Measurements from ENCODE around the gene DYRK1B.
"Not testable (repeated sequence)": the region's sequence is repeated elsewhere in the genome, so short reads cannot be mapped to it uniquely, and the experiment has no call there.

- TF ChIP-seq CTCF, POLR2A (IDR thresholded peaks at IDR 0.05): not testable (repeated sequence)
Observed at GRCh38 chr19:39879796-39880195, 45.8 kb upstream of the DYRK1B start.

Data from Peyer's patch (tissue), 4 donors.